Activated CD4-positive, alpha-beta T cell treated with anti-CD3 and anti-CD28 coated beads for 4 hours (primary cell): ENCODE data around the gene LBP.
"Not testable (repeated sequence)": the region's sequence is repeated elsewhere in the genome, so short reads cannot be mapped to it uniquely, and the experiment has no call there.

Experiments
- DNase-seq, 2 donors: peaks; one replicate each; pipeline ENCODE4 v3.0.0-alpha.2; 2020

Gene LBP, protein sequence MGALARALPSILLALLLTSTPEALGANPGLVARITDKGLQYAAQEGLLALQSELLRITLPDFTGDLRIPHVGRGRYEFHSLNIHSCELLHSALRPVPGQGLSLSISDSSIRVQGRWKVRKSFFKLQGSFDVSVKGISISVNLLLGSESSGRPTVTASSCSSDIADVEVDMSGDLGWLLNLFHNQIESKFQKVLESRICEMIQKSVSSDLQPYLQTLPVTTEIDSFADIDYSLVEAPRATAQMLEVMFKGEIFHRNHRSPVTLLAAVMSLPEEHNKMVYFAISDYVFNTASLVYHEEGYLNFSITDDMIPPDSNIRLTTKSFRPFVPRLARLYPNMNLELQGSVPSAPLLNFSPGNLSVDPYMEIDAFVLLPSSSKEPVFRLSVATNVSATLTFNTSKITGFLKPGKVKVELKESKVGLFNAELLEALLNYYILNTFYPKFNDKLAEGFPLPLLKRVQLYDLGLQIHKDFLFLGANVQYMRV

GRCh38 chr20:38346247-38346651 lies at the start of gene LBP:
TSS of gene LBP (plus strand) at chr20:38346482. CDS start at chr20:38346517, 35 bp downstream.
- no peak for DNase-seq

- DNase-seq = no peak
Measured at GRCh38 chr20:38297916-38298674, 48.2 kb upstream of the LBP start.

DNA sequence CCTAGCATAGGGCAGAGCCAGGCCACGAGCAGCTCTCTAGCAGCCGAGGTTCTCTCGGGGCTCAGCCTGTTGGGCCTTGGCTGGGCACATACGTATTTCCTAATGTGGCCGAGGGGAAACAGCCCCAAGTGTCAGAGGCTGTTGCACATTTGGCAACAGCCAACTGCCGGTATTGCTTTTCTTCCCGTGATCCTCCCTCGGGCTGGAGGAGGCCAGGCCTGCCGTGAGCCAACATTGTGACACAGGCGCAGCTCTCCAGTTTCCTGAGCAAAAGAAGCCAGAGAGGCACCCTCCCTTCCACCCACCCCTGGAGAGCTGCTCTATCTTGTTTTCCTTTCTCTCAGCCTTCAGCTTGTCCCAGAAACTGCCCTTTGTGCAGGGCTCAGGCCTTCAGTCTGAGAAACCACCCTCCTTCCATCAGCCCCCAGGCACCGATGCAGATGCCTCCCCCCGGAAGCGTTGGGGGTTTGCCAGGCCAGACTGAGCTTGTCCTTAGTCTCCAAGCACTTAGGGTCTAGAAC lies 47.5 kb upstream of the LBP start:
- DNase-seq = no peak

- no peak for DNase-seq
Measured at GRCh38 chr20:38299963-38300362, 46.3 kb upstream of the LBP start.

GRCh38 chr20:38300438-38300837 lies 45.8 kb upstream of the LBP start:
- no peak for DNase-seq

DNA sequence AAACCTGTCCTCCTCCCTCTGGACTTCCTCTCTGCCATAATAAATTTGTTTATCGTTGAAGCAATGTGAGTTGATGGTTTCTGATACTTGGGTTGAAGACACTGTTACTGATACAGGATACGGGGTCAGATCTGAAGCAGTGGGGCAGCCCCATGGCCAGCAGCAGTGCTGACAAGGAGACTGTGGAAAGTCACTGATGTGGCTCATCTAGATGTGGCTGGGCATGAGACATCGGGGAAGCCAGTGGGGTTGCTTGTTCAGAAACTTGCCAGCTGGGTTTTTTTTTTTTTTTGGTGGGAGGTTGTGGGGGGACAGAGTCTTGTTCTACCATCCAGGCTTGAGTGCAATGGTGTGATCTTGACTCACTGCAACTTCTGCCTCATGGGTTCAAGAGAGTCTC lies 45.0 kb upstream of the LBP start:
- no peak for DNase-seq

DNA sequence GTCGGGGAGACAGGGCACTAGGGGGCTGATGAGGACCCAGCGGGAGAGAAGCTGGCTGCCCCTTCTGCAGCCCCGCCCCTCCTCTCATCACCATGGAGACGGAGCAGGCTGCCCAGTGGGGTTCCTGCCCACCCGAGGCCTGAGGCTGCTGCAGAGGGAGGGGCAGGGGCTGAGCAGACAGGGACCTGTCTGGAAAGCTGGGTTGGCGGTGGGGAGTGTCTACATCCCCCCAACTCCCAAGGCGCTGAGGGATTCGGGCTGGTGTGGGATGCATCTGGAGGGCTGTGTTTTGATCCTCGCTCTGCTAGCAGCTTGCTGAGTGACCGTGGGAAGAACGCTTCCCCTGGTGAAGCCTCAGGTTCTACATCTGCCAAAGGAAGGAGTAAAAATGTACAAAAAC lies 43.5 kb upstream of the LBP start:
- no peak for DNase-seq

- no peak for DNase-seq
Measured at GRCh38 chr20:38303908-38304379, 42.3 kb upstream of the LBP start, which contains the start of gene BPI. TSS of gene BPI (plus strand) at chr20:38304156. CDS start at chr20:38304224, 68 bp downstream.

GRCh38 chr20:38304845-38305447 lies 41.3 kb upstream of the LBP start:
- no peak for DNase-seq

DNA sequence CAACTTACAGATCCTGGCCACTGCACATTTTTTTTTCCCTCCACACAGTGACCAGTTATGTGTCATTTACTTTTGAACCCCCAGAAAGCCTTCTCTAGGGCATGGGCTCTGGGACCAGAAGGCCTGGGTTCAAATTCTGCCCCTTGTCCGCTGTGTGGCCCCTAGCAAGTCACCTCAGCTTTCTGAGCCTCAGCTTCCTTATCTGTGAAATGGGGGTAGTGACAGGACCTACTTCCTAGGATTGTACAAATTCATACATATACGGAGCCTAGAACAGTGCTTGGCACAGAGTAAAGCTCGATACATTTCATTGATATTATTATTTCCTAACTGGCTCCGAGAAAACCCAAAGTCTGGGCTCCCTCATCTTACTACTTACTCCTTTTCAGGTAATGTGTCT lies 40.7 kb upstream of the LBP start:
- DNase-seq = no peak

GRCh38 chr20:38306379-38306778 lies 39.9 kb upstream of the LBP start:
- no peak for DNase-seq

DNA sequence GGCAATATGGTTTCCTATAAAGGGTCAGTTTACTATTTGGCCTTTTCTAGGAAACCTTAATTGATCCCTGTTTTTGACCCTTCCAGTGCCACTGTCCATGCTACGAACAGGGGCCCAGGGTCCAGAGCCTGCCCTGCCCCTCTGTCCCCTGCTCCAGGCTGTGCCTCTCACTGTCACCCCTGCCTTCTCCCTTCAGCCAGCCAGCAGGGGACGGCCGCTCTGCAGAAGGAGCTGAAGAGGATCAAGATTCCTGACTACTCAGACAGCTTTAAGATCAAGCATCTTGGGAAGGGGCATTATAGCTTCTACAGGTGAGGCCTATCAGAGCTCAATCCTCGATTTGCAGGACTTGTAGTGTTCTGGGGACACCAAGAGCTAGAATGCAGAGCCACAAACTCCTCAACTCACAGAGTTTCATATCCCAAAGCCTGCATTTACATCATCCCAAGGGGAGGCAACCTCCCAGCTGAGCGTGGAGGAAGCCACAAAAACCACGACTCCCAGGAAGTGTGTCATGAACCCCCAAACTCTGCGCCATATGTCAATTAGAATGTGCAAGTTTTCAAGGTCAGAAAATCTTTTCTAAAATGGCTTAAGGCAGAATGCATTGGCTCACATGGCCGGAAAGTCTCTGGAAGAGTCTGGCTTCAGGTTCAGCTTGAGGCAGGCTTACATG lies 38.8 kb upstream of the LBP start:
- no peak for DNase-seq

- DNase-seq = no peak
Measured at GRCh38 chr20:38308047-38308438, 38.2 kb upstream of the LBP start.

DNA sequence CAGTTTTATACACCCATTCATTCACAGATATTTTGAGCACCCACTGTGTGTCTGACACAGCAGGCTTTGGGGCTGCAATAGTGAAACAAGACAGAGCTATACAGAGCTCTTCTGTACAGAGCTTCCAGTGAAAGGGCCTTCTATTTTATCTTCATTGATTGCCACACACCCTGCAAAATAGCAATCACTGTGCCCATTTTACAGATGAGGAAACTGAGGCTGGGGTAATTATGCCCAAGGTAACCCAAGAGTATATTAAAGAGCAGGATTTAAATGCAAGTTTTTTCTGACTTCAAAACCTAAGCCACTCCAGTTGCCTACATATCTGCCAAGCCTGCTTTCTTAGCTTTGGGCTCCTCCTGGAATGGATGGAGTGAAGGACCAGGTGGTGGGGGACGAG lies 37.8 kb upstream of the LBP start:
- DNase-seq = no peak

GRCh38 chr20:38311091-38311490 lies 35.2 kb upstream of the LBP start:
- no peak for DNase-seq

- DNase-seq = no peak
Measured at GRCh38 chr20:38311491-38311890, 34.8 kb upstream of the LBP start.

- no peak for DNase-seq
Measured at GRCh38 chr20:38313676-38314075, 32.6 kb upstream of the LBP start.

- not testable (repeated sequence) for DNase-seq
Measured at GRCh38 chr20:38314350-38314749, 31.9 kb upstream of the LBP start.

DNA sequence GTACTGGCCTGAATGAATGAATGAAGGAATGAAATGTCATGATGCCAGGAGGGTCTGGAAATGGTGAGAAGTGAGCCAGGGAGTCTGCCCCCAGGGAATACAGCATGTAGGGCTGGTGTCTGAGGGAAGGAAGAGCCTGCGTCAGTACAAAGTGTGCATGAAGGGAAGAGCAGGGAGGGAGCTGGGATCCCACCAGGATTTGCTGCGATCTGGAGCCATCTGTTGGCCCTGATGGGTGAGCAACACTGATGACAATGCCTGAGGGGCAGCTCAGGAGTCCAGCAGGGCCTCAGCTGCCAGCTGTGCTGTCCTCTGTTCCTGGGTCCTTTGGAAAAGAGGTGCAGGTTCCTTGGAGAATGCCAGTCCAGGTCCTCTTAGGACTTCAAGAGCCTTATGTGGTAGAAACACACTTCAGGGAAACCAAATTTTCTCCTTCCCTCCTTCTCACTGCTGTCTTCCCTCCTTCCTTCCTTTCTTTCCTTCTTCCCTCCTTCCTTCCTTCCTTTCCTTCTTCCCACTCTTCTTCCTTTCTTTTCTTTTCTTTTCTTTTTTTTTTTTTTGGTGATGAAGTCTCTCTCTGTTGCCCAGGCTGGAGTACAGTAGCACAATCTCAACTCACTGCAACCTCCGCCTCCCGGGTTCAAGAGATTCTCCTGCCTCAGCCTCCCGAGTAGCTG lies 30.9 kb upstream of the LBP start:
- DNase-seq = no peak

- DNase-seq = no peak
Measured at GRCh38 chr20:38316341-38316740, 29.9 kb upstream of the LBP start.

DNA sequence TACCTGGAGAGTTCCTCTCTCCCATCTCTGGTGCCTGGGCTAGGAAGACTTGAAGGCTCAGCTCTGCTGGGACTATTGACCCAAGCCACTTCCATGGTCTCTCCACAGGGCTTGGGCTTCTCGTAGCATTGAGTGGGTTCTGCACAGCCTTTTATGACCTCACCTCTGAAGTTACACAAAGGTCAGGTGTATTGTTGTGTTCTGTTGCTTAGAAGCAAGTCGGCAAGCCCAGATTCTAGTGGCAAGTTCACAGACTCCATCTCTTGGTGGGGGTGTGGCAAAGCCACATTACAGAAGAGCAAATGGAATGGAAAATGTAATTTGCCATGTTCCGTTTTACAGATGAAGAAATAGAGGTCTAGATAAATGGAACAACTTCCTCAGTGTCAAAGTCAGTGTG lies 28.9 kb upstream of the LBP start:
- DNase-seq = no peak

GRCh38 chr20:38320221-38320620 lies 26.1 kb upstream of the LBP start:
- DNase-seq = no peak
